Endothelial cell of umbilical vein (primary cell): Measurements from ENCODE around the gene FRMD6.

ENCODE experiments used
- EZH2 ChIP-seq: IDR thresholded peaks from 2 replicates; pipeline ENCODE4 v1.6.1; 2012; ENCODE audit warnings: borderline replicate concordance, low read depth, mild to moderate bottlenecking, moderate library complexity, low read length, inconsistent platforms; ENCODE audit not compliant: severe bottlenecking
- FOS ChIP-seq: IDR thresholded peaks from 2 replicates; pipeline ENCODE4 v1.6.1; 2011; ENCODE audit warnings: mild to moderate bottlenecking, low read length, moderate library complexity, borderline replicate concordance; ENCODE audit not compliant: insufficient read depth
- GATA2 ChIP-seq: IDR thresholded peaks from 2 replicates; pipeline ENCODE4 v1.7.0; 2011; ENCODE audit warnings: low read depth, mild to moderate bottlenecking, moderate library complexity, mixed read lengths, low read length; ENCODE audit not compliant: insufficient read length, insufficient read depth
- JUN ChIP-seq: IDR thresholded peaks from 2 replicates; pipeline ENCODE4 v1.6.1; 2011; ENCODE audit warnings: borderline replicate concordance, low read depth; ENCODE audit not compliant: insufficient read length, insufficient read depth
- MYC ChIP-seq: IDR thresholded peaks from one replicate; pipeline ENCODE4 v1.6.1; 2011; ENCODE audit warnings: mild to moderate bottlenecking, low read depth, low read length
- POLR2A ChIP-seq: IDR thresholded peaks from 2 replicates; pipeline ENCODE4 v1.6.1; 2012; ENCODE audit warnings: low read depth, mild to moderate bottlenecking, control low read depth, low read length
- POLR2AphosphoS5 ChIP-seq: IDR thresholded peaks from 2 replicates; pipeline ENCODE4 v1.6.1; 2012; ENCODE audit warnings: low read depth, mild to moderate bottlenecking, control low read depth, low read length, moderate library complexity; ENCODE audit not compliant: insufficient read depth
- TF ChIP-seq, protein P1 (sequence below), 2 donors: IDR thresholded peaks; 1 replicate in 1 of 2; 2 replicates in 1 of 2; pipeline ENCODE4 v1.5.1; 2011; ENCODE audit warnings: low read length in 2 of 2, mild to moderate bottlenecking in 2 of 2, moderate library complexity in 2 of 2, control low read depth in 1 of 2, inconsistent platforms in 1 of 2, low read depth in 1 of 2; ENCODE audit not compliant: insufficient read depth in 1 of 2; ENCODE audit errors: extremely low read depth in 1 of 2
- TF ChIP-seq, protein P2 (sequence below): IDR thresholded peaks from 2 replicates; pipeline ENCODE4 v1.6.1; 2011; ENCODE audit not compliant: insufficient read depth, insufficient read length

DNA sequence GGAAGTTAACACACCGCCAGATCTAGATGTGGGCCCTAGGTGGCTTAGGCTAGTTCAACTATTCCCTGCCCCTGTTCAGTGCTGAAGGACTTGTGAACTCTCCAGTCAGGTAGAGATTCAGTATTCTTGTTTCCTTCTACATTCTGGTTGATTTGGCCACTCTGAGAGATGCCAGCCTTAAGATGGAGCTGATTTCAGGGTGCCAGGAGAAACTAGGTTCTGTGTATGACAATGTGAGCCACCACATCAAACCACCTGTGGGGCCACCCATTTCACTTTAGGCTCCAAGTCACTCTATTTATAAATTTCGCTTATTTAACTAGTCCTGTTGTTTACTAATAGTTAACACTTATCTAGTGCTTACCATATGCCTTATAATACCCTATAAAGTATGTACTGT is 26.0 kb downstream of the FRMD6 start:
- TF ChIP-seq POLR2A (no peak), POLR2AphosphoS5 (no peak), FOS (no peak), EZH2 (no peak), JUN (no peak), GATA2 (no peak), MYC (no peak)
- TF ChIP-seq, protein P1, sequence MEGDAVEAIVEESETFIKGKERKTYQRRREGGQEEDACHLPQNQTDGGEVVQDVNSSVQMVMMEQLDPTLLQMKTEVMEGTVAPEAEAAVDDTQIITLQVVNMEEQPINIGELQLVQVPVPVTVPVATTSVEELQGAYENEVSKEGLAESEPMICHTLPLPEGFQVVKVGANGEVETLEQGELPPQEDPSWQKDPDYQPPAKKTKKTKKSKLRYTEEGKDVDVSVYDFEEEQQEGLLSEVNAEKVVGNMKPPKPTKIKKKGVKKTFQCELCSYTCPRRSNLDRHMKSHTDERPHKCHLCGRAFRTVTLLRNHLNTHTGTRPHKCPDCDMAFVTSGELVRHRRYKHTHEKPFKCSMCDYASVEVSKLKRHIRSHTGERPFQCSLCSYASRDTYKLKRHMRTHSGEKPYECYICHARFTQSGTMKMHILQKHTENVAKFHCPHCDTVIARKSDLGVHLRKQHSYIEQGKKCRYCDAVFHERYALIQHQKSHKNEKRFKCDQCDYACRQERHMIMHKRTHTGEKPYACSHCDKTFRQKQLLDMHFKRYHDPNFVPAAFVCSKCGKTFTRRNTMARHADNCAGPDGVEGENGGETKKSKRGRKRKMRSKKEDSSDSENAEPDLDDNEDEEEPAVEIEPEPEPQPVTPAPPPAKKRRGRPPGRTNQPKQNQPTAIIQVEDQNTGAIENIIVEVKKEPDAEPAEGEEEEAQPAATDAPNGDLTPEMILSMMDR (IDR thresholded peaks at IDR 0.05; ENCODE audit: extremely low read depth in 1 of 2, insufficient read depth in 1 of 2, low read depth in 1 of 2, low read length in 2 of 2), result no peak
- TF ChIP-seq, protein P2, sequence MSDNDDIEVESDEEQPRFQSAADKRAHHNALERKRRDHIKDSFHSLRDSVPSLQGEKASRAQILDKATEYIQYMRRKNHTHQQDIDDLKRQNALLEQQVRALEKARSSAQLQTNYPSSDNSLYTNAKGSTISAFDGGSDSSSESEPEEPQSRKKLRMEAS, result no peak
